ENCODE measurements around the gene OSBPL2. TPM values are rescaled to one million over a fixed set of nuclear protein-coding genes. Genes with fewer than 3 reads are reported as not detected.

The OSBPL2 gene
- total RNA-seq, 2 experiments from 2014 or later: 23.6 to 24.7 TPM

- peaks cover 9% of the 10 kb centered on the region for H3K36me3 Mint-ChIP-seq (ENCODE audit: low read depth)
- CTCF ChIA-PET: interaction anchor here (0.6 kb wide), 1 partner anchor 400 kb away, joined by 3 read pairs; no protein-coding TSS in a partner anchor
Measured at GRCh38 chr20:62265365-62265764, 27.0 kb downstream of the OSBPL2 start.

GRCh38 chr20:62266340-62266739, 28.0 kb downstream of the OSBPL2 start:
- intact Hi-C loops (cut with micrococcal nuclease): no loop called here
- H3K27ac Mint-ChIP-seq: no peak overlapping the region
- no peak for DNase-seq
- CTCF ChIA-PET: no interaction called here
- no peak overlapping the region for H3K4me3 Mint-ChIP-seq
- H3K4me1 Mint-ChIP-seq (ENCODE audit: low read depth): no peaks in the 10 kb centered on the region
- H3K36me3 Mint-ChIP-seq (ENCODE audit: low read depth): peaks cover 9% of the 10 kb centered on the region
- peaks cover 2% of the 10 kb centered on the region for H3K9me3 Mint-ChIP-seq
- H3K27me3 Mint-ChIP-seq (ENCODE audit: low read depth): no peaks in the 10 kb centered on the region

More at GRCh38 chr20:62265365-62265764, 27.0 kb downstream of the OSBPL2 start:
- H3K9me3 Mint-ChIP-seq: peaks cover 2% of the 10 kb centered on the region
- intact Hi-C loops (cut with micrococcal nuclease): no loop called here
- no peak for DNase-seq
- H3K27ac Mint-ChIP-seq: no peak overlapping the region
- H3K27me3 Mint-ChIP-seq (ENCODE audit: low read depth): no peaks in the 10 kb centered on the region
- H3K4me3 Mint-ChIP-seq: no peak overlapping the region
- no peaks in the 10 kb centered on the region for H3K4me1 Mint-ChIP-seq (ENCODE audit: low read depth)

GRCh38 chr20:62266851-62267250, 28.5 kb downstream of the OSBPL2 start:
- intact Hi-C loops (cut with micrococcal nuclease): no loop called here
- H3K9me3 Mint-ChIP-seq: peaks cover 2% of the 10 kb centered on the region
- CTCF ChIA-PET: no interaction called here
- peaks cover 9% of the 10 kb centered on the region for H3K36me3 Mint-ChIP-seq (ENCODE audit: low read depth)
- DNase-seq: no peak
- no peak overlapping the region for H3K4me3 Mint-ChIP-seq
- H3K4me1 Mint-ChIP-seq (ENCODE audit: low read depth): no peaks in the 10 kb centered on the region
- no peaks in the 10 kb centered on the region for H3K27me3 Mint-ChIP-seq (ENCODE audit: low read depth)
- H3K27ac Mint-ChIP-seq: no peak overlapping the region

GRCh38 chr20:62267543-62267942, 29.2 kb downstream of the OSBPL2 start:
- Mint-ChIP-seq H3K27ac (no peak overlapping the region), H3K4me1 (ENCODE audit: low read depth) (no peaks in the 10 kb centered on the region), H3K4me3 (no peak overlapping the region), H3K9me3 (peaks cover 2% of the 10 kb centered on the region), H3K36me3 (ENCODE audit: low read depth) (peaks cover 9% of the 10 kb centered on the region), H3K27me3 (ENCODE audit: low read depth) (no peaks in the 10 kb centered on the region)
- intact Hi-C loops (cut with micrococcal nuclease): no loop called here
- CTCF ChIA-PET: no interaction called here
- DNase-seq: no peak

GRCh38 chr20:62268228-62268900, 30.0 kb downstream of the OSBPL2 start:
- CTCF ChIA-PET: no interaction called here

GRCh38 chr20:62269378-62269777, 31.1 kb downstream of the OSBPL2 start:
- DNase-seq: no peak
- CTCF ChIA-PET: interaction anchor here (0.6 kb wide), 1 partner anchor 14 kb away, joined by 3 read pairs; no protein-coding TSS in a partner anchor
- Mint-ChIP-seq H3K9me3 (peaks cover 2% of the 10 kb centered on the region), H3K27me3 (ENCODE audit: low read depth) (no peaks in the 10 kb centered on the region), H3K27ac (no peak overlapping the region), H3K4me1 (ENCODE audit: low read depth) (no peaks in the 10 kb centered on the region), H3K4me3 (no peak overlapping the region), H3K36me3 (ENCODE audit: low read depth) (peaks cover 9% of the 10 kb centered on the region)
- intact Hi-C loops (cut with micrococcal nuclease): no loop called here

More at GRCh38 chr20:62268228-62268900, 30.0 kb downstream of the OSBPL2 start:
- intact Hi-C loops (cut with micrococcal nuclease): no loop called here
- H3K9me3 Mint-ChIP-seq: peaks cover 2% of the 10 kb centered on the region
- peaks cover 9% of the 10 kb centered on the region for H3K36me3 Mint-ChIP-seq (ENCODE audit: low read depth)
- DNase-seq: no peak
- H3K27ac Mint-ChIP-seq: no peak overlapping the region
- no peak overlapping the region for H3K4me3 Mint-ChIP-seq
- no peaks in the 10 kb centered on the region for H3K4me1 Mint-ChIP-seq (ENCODE audit: low read depth)
- H3K27me3 Mint-ChIP-seq (ENCODE audit: low read depth): no peaks in the 10 kb centered on the region

- H3K4me3 Mint-ChIP-seq: no peak overlapping the region
- CTCF ChIA-PET: no interaction called here
- H3K27ac Mint-ChIP-seq: no peak overlapping the region
- H3K4me1 Mint-ChIP-seq (ENCODE audit: low read depth): no peaks in the 10 kb centered on the region
- peaks cover 6% of the 10 kb centered on the region for H3K36me3 Mint-ChIP-seq (ENCODE audit: low read depth)
- H3K27me3 Mint-ChIP-seq (ENCODE audit: low read depth): no peaks in the 10 kb centered on the region
- intact Hi-C loops (cut with micrococcal nuclease): no loop called here
- peaks cover 2% of the 10 kb centered on the region for H3K9me3 Mint-ChIP-seq
- no peak for DNase-seq
Measured at GRCh38 chr20:62269871-62270270, 31.6 kb downstream of the OSBPL2 start.

GRCh38 chr20:62272200-62272599, 33.9 kb downstream of the OSBPL2 start:
- Mint-ChIP-seq H3K27me3 (ENCODE audit: low read depth) (no peaks in the 10 kb centered on the region), H3K36me3 (ENCODE audit: low read depth) (no peaks in the 10 kb centered on the region), H3K4me3 (no peak overlapping the region), H3K27ac (no peak overlapping the region), H3K4me1 (ENCODE audit: low read depth) (no peaks in the 10 kb centered on the region), H3K9me3 (no peaks in the 10 kb centered on the region)
- no peak for DNase-seq
- CTCF ChIA-PET: no interaction called here
- intact Hi-C loops (cut with micrococcal nuclease): no loop called here

GRCh38 chr20:62273416-62273815, 35.1 kb downstream of the OSBPL2 start:
- CTCF ChIA-PET: no interaction called here
- no peak overlapping the region for H3K4me3 Mint-ChIP-seq
- H3K9me3 Mint-ChIP-seq: no peaks in the 10 kb centered on the region
- H3K36me3 Mint-ChIP-seq (ENCODE audit: low read depth): peaks cover 2% of the 10 kb centered on the region
- no peaks in the 10 kb centered on the region for H3K4me1 Mint-ChIP-seq (ENCODE audit: low read depth)
- intact Hi-C loops (cut with micrococcal nuclease): no loop called here
- DNase-seq: no peak
- no peaks in the 10 kb centered on the region for H3K27me3 Mint-ChIP-seq (ENCODE audit: low read depth)
- H3K27ac Mint-ChIP-seq: no peak overlapping the region

- Mint-ChIP-seq H3K36me3 (ENCODE audit: low read depth) (peaks cover 4% of the 10 kb centered on the region), H3K4me3 (no peak overlapping the region), H3K4me1 (ENCODE audit: low read depth) (no peaks in the 10 kb centered on the region), H3K27me3 (ENCODE audit: low read depth) (no peaks in the 10 kb centered on the region), H3K9me3 (no peaks in the 10 kb centered on the region), H3K27ac (no peak overlapping the region)
- no peak for DNase-seq
- CTCF ChIA-PET: interaction anchor here (1.1 kb wide), 1 partner anchor 25 kb away, joined by 4 read pairs; no protein-coding TSS in a partner anchor
- intact Hi-C loops (cut with micrococcal nuclease): no loop called here
Measured at GRCh38 chr20:62274332-62274950, 36.1 kb downstream of the OSBPL2 start.

GRCh38 chr20:62275219-62275618, 36.9 kb downstream of the OSBPL2 start:
- H3K27ac Mint-ChIP-seq: no peak overlapping the region
- DNase-seq: no peak
- intact Hi-C loops (cut with micrococcal nuclease): no loop called here
- no peaks in the 10 kb centered on the region for H3K9me3 Mint-ChIP-seq
- no peaks in the 10 kb centered on the region for H3K4me1 Mint-ChIP-seq (ENCODE audit: low read depth)
- no peaks in the 10 kb centered on the region for H3K27me3 Mint-ChIP-seq (ENCODE audit: low read depth)
- CTCF ChIA-PET: interaction anchor here (1.1 kb wide), 1 partner anchor 24 kb away, joined by 4 read pairs; no protein-coding TSS in a partner anchor
- peaks cover 5% of the 10 kb centered on the region for H3K36me3 Mint-ChIP-seq (ENCODE audit: low read depth)
- no peak overlapping the region for H3K4me3 Mint-ChIP-seq

GRCh38 chr20:62276439-62276838, 38.1 kb downstream of the OSBPL2 start:
- CTCF ChIA-PET: interaction anchor here (0.7 kb wide), 1 partner anchor 69 kb away, joined by 3 read pairs; no protein-coding TSS in a partner anchor
- Mint-ChIP-seq H3K4me3 (no peak overlapping the region), H3K4me1 (ENCODE audit: low read depth) (no peaks in the 10 kb centered on the region), H3K9me3 (no peaks in the 10 kb centered on the region), H3K27me3 (ENCODE audit: low read depth) (no peaks in the 10 kb centered on the region), H3K27ac (no peak overlapping the region), H3K36me3 (ENCODE audit: low read depth) (peaks cover 6% of the 10 kb centered on the region)
- no peak for DNase-seq
- intact Hi-C loops (cut with micrococcal nuclease): no loop called here

- peaks cover 8% of the 10 kb centered on the region for H3K36me3 Mint-ChIP-seq (ENCODE audit: low read depth)
- no peak for DNase-seq
- no peak overlapping the region for H3K4me3 Mint-ChIP-seq
- H3K27ac Mint-ChIP-seq: no peak overlapping the region
- no peaks in the 10 kb centered on the region for H3K4me1 Mint-ChIP-seq (ENCODE audit: low read depth)
- no peaks in the 10 kb centered on the region for H3K9me3 Mint-ChIP-seq
- intact Hi-C loops (cut with micrococcal nuclease): no loop called here
- CTCF ChIA-PET: interaction anchor here (0.6 kb wide), 1 partner anchor 111 kb away, joined by 3 read pairs; no protein-coding TSS in a partner anchor
- H3K27me3 Mint-ChIP-seq (ENCODE audit: low read depth): no peaks in the 10 kb centered on the region
Measured at GRCh38 chr20:62277253-62277652, 38.9 kb downstream of the OSBPL2 start.
